H1 (cell line): ENCODE results near the gene SPAG16.

Experiments
- CBX5 ChIP-seq: fragments of 300-800, 300-1000 bp; sonication (generic); IDR thresholded peaks from 2 replicates; pipeline ENCODE4 v1.7.1; 2016; ENCODE audit warnings: antibody characterized with exemption, low read length, low read depth
- EP300 ChIP-seq, 2 experiments: IDR thresholded peaks; 1 replicate in 1 of 2; 2 replicates in 1 of 2; pipeline ENCODE4 v1.6.1; 2011 to 2012; ENCODE audit warnings: low read depth in 2 of 2, low read length in 2 of 2, mild to moderate bottlenecking in 2 of 2, borderline replicate concordance in 1 of 2, inconsistent platforms in 1 of 2, moderate library complexity in 1 of 2
- EZH2 ChIP-seq: fragments of 200-600 bp; sonication (generic); IDR thresholded peaks from 2 replicates; pipeline ENCODE4 v1.7.1; 2012; ENCODE audit warnings: low read depth, mild to moderate bottlenecking, moderate library complexity, low read length, inconsistent platforms; ENCODE audit not compliant: severe bottlenecking
- FOSL1 ChIP-seq: IDR thresholded peaks from 2 replicates; pipeline ENCODE4 v1.6.1; 2011; ENCODE audit warnings: mild to moderate bottlenecking, low read depth, low read length, moderate library complexity; ENCODE audit not compliant: insufficient read depth
- HDAC2 ChIP-seq, 2 experiments: fragments of 300-600 bp in 1 of 2; sonication (generic) in 1 of 2; IDR thresholded peaks; 2 replicates each; pipeline ENCODE4 v1.6.1; 2011 to 2012; ENCODE audit warnings: low read depth in 2 of 2, low read length in 2 of 2, mild to moderate bottlenecking in 2 of 2, moderate library complexity in 2 of 2, borderline replicate concordance in 1 of 2, inconsistent platforms in 1 of 2
- JUND ChIP-seq: IDR thresholded peaks from 2 replicates; pipeline ENCODE4 v1.6.1; 2011; ENCODE audit warnings: mild to moderate bottlenecking, improper control_type of control experiment, low read length
- NRF1 ChIP-seq: IDR thresholded peaks from 2 replicates; pipeline ENCODE4 v1.6.1; 2011; ENCODE audit warnings: mild to moderate bottlenecking, low read depth, low read length, improper control_type of control experiment
- POLR2A ChIP-seq, 2 experiments: IDR thresholded peaks; 1 replicate in 1 of 2; 2 replicates in 1 of 2; pipeline ENCODE4 v1.6.1; 2011; ENCODE audit warnings: low read depth in 2 of 2, low read length in 2 of 2, mild to moderate bottlenecking in 2 of 2; ENCODE audit errors: control extremely low read depth in 1 of 2
- RAD21 ChIP-seq, 2 experiments: IDR thresholded peaks in 1 of 2; conservative IDR thresholded peaks in 1 of 2; 2 replicates each; pipeline ENCODE4 v1.6.1; 2011; ENCODE audit warnings: low read depth in 2 of 2, low read length in 2 of 2, improper control_type of control experiment in 1 of 2, inconsistent platforms in 1 of 2, mild to moderate bottlenecking in 1 of 2, moderate library complexity in 1 of 2
- SIN3A ChIP-seq, 2 experiments: IDR thresholded peaks in 1 of 2; conservative IDR thresholded peaks in 1 of 2; 2 replicates each; pipeline ENCODE4 v1.6.1; 2011 to 2012; ENCODE audit warnings: low read length in 2 of 2, improper control_type of control experiment in 1 of 2, low read depth in 1 of 2, mild to moderate bottlenecking in 1 of 2
- SUZ12 ChIP-seq: fragments of 200-600 bp; sonication (generic); IDR thresholded peaks from 2 replicates; pipeline ENCODE4 v1.6.1; 2012; ENCODE audit warnings: mild to moderate bottlenecking, inconsistent platforms, low read length, moderate library complexity, mixed read lengths
- TAF1 ChIP-seq: IDR thresholded peaks from 2 replicates; pipeline ENCODE4 v1.6.1; 2011; ENCODE audit warnings: mild to moderate bottlenecking, low read depth, low read length
- TF ChIP-seq, protein P1 (sequence below), 3 experiments: IDR thresholded peaks; 1 replicate in 2 of 3; 2 replicates in 1 of 3; pipeline versions ENCODE4 v1.5.1 to v1.6.1; 2011; ENCODE audit warnings: low read length in 3 of 3, mild to moderate bottlenecking in 3 of 3, inconsistent platforms in 2 of 3, low read depth in 1 of 3, moderate library complexity in 1 of 3; ENCODE audit not compliant: insufficient read depth in 1 of 3; ENCODE audit errors: control extremely low read depth in 1 of 3

- TF ChIP-seq RAD21 (IDR thresholded peaks at IDR 0.05 in 1 of 2, conservative IDR thresholded peaks at IDR 0.05 in 1 of 2; ENCODE audit: low read depth in 2 of 2, low read length in 2 of 2) (no peak), SIN3A (conservative IDR thresholded peaks at IDR 0.05 in 1 of 2, IDR thresholded peaks at IDR 0.05 in 1 of 2; ENCODE audit: low read depth in 1 of 2, low read length in 2 of 2) (no peak), CBX5 (no peak), EZH2 (no peak), NRF1 (no peak), EP300 (IDR thresholded peaks at IDR 0.05; ENCODE audit: borderline replicate concordance in 1 of 2, low read depth in 2 of 2, low read length in 2 of 2) (no peak), HDAC2 (IDR thresholded peaks at IDR 0.05; ENCODE audit: borderline replicate concordance in 1 of 2, low read depth in 2 of 2, low read length in 2 of 2) (no peak), POLR2A (IDR thresholded peaks at IDR 0.05; ENCODE audit: control extremely low read depth in 1 of 2, low read depth in 2 of 2, low read length in 2 of 2) (no peak), FOSL1 (no peak), JUND (no peak), SUZ12 (no peak), TAF1 (no peak)
- TF ChIP-seq, protein P1, sequence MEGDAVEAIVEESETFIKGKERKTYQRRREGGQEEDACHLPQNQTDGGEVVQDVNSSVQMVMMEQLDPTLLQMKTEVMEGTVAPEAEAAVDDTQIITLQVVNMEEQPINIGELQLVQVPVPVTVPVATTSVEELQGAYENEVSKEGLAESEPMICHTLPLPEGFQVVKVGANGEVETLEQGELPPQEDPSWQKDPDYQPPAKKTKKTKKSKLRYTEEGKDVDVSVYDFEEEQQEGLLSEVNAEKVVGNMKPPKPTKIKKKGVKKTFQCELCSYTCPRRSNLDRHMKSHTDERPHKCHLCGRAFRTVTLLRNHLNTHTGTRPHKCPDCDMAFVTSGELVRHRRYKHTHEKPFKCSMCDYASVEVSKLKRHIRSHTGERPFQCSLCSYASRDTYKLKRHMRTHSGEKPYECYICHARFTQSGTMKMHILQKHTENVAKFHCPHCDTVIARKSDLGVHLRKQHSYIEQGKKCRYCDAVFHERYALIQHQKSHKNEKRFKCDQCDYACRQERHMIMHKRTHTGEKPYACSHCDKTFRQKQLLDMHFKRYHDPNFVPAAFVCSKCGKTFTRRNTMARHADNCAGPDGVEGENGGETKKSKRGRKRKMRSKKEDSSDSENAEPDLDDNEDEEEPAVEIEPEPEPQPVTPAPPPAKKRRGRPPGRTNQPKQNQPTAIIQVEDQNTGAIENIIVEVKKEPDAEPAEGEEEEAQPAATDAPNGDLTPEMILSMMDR (IDR thresholded peaks at IDR 0.05; ENCODE audit: control extremely low read depth in 1 of 3, insufficient read depth in 1 of 3, low read depth in 1 of 3, low read length in 3 of 3): no peak
Measured at GRCh38 chr2:213678437-213679218, 394.4 kb downstream of the SPAG16 start.
